ENCODE data around the gene HIVEP3.

The HIVEP3 gene

DNA sequence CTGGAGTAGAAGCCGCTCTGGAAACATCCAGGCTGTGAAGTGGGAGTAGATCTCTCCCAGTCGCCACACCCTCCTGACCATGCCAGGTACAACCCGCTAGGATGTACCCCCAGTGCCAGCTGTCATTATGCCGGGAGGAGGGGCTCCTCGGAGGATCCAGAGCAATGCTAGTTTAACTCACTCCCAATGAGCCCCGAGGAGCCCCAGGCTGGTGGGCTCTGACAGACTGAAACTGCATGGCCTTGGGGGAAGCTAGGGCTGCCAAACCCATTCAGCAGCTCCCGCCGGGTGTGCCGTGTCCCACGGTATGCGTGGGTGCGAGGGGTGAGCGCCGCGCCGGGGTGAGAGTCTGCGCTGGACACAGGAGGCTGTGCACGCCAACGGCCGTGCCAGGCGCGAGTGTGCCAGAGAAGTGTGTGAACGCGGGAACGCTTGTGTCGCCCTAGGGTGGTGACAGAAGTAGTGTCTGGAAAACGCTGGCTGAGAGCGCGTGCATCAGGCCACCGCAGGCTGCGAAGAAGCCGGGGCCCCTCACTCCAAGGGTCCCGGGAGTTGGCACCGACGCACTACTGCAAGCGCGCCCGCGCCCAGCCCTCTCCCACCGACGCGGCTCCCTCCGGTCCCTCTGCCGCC, 257.2 kb downstream of the HIVEP3 start:
- FAIRE-seq, result no peak

DNA sequence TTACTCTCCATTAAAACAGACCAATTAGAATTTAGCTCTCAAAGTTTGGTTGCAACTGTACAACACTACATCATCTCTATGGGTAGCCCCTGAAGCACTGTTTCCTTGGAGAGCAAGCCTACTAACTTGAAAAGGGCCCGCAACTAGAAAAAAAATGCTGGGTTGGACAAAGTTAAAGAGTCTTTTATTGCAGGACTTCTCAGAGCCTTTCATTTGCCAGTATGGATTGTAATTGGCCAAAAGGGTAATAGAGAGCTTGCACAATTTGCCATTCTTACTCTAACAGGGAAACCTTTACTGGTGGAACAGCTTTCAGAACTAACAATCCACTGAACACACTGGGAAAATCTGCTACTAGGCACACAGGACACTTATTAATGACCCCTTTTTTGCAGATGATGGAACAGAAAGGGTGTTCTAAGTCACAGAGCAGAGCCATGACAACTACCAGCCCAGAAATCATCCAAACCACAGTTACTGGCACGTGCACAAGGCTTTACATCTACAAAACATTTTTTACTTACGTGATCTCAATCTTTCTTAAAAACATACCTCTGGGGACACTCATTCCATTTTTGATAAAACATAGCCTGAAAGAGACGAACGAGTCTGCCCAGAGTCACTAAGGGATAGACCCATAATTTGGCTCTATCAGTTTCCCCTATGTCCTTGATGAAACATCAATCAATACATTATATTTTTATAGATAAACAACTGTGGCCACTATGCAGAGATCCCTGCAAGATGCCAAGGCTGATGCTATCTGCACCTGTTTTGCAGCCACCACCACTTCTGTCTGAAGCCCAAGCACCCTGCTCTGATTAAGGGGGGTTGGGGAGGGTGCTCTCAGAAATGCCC, 257.9 kb downstream of the HIVEP3 start:
- FAIRE-seq, result no peak

DNA sequence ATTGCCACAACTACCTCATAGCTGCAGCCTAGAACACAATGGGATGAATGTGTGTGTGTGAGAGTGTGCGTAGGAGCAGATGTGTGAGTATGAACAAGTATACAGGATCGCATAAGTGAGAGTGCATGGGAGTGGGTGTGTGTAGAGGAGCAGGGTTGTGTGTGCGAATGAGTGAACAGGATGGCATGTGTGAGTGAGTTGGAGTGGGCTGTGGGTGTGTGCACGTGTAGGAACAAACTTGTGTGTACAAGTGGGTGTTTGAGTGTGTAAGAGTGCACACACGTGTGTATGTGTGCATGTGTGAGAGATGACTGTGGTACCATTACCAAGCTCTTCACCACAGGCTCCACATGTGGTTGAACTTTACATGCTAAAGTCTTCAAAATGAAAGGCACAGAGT, 258.8 kb downstream of the HIVEP3 start:
- no peak for FAIRE-seq

- FAIRE-seq, result no peak
Observed at GRCh38 chr1:41659159-41659495, 259.6 kb downstream of the HIVEP3 start.

GRCh38 chr1:41658431-41659158, 260.1 kb downstream of the HIVEP3 start:
- FAIRE-seq, result no peak

DNA sequence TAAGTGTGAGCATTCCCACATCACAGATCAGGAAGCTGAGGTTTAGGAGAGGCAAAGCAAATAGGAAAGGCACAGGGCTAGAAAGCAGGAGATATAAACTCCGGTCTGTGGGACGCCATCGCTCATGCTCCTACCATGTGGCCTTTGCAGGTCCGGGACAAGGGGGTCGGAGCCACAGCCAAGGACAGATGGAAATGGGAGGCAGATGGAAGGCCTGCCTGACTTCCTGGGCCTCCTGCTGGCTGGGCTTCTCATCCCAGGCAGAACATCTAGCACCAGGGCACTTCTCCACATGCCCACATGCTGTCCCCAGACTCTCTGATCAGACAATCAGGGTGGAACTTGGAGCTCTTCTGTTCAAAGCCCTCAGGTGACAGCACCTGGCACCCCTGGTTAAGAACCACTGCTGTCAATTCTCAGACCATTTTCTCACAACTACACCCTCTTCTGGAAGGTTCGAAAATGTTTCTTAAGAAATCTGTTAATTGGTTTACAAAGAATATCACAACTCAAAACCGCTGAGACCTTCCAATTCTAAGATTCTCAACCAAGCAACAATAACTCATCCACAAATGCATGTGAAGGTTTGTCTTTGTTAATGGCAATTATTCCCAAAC, 260.9 kb downstream of the HIVEP3 start:
- no peak for FAIRE-seq

DNA sequence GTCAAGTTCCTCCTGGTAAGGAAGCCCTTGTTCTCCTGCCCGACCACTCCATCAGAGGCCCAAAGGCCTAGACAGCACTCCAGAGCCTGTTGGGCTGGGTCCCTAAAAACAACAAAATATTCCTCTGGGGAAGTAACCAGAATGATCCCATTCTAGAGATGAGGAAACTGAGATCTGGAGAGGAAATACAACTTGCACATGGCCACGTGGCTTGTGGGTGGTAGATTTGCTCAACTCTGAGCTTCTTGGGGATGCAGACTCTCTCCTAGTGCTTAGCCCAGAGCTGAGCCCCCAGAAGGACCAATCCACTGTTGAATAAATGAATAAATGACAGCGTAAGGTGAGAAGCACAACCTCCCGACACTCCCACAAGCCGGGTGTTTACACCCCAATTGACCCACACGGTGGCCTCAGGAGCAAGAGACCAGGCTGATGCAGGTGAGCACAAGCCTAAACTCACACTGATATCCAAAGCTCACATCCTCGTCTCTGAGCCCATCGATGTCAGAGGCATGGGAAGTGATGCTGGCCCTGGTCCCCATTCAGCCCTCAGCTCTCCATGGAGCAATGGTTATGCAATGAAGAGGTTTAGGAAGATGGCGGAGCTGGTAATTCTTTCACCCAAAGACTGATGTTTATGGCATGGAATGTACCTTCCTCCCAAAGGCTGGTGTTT, 261.8 kb downstream of the HIVEP3 start:
- no peak for FAIRE-seq

GRCh38 chr1:41656068-41656467, 262.7 kb downstream of the HIVEP3 start:
- FAIRE-seq, result no peak

- no peak for FAIRE-seq
Observed at GRCh38 chr1:41655632-41656031, 263.1 kb downstream of the HIVEP3 start.

GRCh38 chr1:41653574-41653973, 265.1 kb downstream of the HIVEP3 start:
- no peak for FAIRE-seq

- no peak for FAIRE-seq
Observed at GRCh38 chr1:41652384-41653265, 266.1 kb downstream of the HIVEP3 start.

GRCh38 chr1:41650028-41650880, 268.5 kb downstream of the HIVEP3 start:
- FAIRE-seq, result no peak

GRCh38 chr1:41649396-41650027, 269.2 kb downstream of the HIVEP3 start:
- FAIRE-seq, result no peak

DNA sequence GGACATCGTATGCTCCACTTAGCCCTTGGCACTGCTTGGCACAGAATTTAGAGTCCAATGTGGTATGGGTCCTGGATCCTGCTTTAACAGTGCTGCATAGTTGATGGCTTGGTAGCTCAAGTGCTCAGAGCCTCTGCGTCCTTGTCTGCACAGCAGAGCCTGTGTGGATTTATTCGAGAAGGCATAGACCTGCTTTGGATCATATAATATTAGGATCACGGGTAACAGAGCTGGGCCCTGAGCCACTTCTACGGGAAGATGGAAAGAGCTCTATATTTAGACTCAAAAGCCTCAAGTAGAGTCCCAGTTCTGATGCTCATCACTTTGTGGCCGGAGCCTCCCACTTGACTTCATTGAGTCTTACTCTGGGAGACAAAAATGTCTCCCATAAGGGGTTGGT, 269.9 kb downstream of the HIVEP3 start:
- no peak for FAIRE-seq

GRCh38 chr1:41648230-41648629, 270.5 kb downstream of the HIVEP3 start:
- FAIRE-seq, result no peak

DNA sequence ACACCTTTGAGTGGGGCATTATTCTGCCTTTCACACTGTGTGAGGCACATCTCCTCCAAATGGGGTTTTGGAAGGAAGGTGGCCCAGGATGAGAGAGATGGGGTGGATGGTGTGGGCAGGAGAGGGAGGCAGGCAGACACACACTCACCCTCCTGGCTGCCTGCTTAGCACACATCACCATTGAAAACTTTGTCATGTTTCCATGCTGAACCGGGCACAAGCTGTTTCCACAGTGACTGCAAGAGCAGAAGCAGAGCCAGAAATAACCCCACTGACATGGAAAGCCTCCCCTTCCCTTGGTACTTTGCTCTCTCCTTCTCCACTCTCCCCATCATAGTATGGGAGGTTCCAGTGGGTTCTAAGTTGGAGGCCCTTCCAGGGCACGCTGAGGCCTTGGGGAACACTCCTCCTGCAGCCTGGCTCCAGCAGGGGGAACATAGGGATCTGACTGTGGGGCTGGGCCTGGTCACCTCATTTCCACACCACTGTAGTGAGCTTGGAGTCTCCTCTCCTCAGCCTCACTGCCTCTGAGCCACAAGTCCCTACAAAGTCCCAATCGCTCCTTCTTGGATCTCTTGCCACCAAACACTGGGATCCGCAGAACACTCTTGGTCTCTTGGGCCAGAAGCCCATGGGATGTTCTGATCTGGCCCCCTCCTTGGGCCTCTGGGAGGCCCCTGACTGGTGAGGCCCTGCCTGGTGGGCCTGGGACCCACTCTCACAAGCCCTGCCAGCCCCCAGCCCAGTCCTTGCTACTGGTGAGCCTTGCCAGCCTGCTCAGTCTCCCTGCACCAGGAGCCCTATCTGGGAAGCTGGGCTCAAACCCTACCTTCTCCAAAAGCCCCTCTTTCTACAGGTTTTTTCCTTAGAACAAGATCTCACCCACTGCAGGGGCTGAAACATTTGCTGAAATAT, 271.2 kb downstream of the HIVEP3 start:
- FAIRE-seq, result no peak

DNA sequence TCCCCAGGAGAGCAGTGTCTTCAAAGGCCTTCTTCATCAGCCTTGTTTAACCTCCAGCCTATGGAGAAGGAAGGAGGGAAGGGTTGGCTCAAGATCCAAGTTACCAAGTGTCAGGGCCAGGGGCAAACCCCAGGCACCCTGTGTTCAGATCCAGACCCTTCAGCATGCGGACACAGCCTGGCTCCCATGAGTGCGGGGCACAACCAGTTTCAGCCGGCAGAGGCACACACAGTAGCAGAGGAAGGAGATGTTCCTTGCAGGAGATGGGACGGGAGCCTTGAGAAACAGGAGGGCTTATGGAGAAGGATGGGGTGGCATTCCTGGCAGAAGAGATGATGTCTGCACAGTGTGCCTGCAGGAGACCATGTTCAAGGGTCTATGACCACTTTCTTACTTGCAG, 272.5 kb downstream of the HIVEP3 start:
- no peak for FAIRE-seq

DNA sequence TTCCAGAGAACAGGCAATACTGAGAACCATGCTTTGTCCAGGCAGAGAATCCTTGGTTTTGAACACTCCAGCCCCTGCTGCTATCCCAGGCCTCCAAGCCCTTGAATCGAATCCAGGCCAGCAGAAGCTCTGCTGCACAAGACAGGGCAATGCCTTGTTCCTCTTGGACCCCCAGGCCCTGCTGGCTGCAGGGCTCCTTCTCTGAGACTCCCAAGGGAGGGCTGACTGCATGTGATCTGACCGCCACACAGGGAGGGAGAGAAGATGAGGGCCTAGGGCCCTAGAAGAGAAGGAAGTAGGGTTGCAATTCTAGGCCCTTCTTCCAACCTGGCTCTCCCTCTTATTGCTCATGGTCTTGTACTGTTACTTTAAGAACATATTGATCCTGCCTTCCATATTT, 273.7 kb downstream of the HIVEP3 start:
- FAIRE-seq, result no peak
